ENCODE measurements around the gene ZCWPW1. TPM values are rescaled to one million over a fixed set of nuclear protein-coding genes. Genes with fewer than 3 reads are reported as not detected.
A peak's percentile ranks its signal among the peaks of the same experiment; 100 is the strongest.
"Not testable (repeated sequence)": the region's sequence is repeated elsewhere in the genome, so short reads cannot be mapped to it uniquely, and the experiment has no call there.

Gene ZCWPW1
- total RNA-seq, 1 donor from 2014 or later: 1.8 TPM

DNA sequence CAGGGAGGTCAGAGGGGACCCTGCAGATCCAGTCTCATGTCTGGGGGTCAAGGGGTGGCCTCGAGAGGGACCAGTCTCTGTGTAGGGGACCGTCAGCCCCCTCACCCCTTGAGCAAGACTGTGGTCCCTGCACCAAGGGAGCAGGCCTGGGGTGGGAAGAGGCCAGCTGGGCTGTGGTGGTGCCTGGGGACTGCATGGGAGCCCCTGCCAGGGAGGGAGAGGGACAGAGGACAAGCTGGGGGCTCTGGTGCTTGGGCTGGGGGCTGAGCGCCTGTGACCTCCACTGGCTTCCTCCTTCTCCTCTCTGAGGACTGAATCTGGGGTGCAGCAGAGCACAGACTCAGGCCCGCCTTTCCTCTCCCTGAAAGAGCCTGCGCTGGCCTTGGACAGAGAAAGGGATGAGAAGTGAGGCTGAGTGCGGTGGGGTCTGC is 71.4 kb downstream of the ZCWPW1 start:
- H3K36me3 Mint-ChIP-seq (ENCODE audit: low read depth): peaks cover 7% of the 10 kb centered on the region
- TF ChIP-seq, protein P1, sequence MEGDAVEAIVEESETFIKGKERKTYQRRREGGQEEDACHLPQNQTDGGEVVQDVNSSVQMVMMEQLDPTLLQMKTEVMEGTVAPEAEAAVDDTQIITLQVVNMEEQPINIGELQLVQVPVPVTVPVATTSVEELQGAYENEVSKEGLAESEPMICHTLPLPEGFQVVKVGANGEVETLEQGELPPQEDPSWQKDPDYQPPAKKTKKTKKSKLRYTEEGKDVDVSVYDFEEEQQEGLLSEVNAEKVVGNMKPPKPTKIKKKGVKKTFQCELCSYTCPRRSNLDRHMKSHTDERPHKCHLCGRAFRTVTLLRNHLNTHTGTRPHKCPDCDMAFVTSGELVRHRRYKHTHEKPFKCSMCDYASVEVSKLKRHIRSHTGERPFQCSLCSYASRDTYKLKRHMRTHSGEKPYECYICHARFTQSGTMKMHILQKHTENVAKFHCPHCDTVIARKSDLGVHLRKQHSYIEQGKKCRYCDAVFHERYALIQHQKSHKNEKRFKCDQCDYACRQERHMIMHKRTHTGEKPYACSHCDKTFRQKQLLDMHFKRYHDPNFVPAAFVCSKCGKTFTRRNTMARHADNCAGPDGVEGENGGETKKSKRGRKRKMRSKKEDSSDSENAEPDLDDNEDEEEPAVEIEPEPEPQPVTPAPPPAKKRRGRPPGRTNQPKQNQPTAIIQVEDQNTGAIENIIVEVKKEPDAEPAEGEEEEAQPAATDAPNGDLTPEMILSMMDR (conservative IDR thresholded peaks at IDR 0.05): no peak
- no peak overlapping the region for H3K27ac Mint-ChIP-seq (ENCODE audit: unreplicated experiment)
- H3K4me1 Mint-ChIP-seq: no peaks in the 10 kb centered on the region
- no peaks in the 10 kb centered on the region for H3K27me3 Mint-ChIP-seq (ENCODE audit: low read depth)
- no peak overlapping the region for H3K4me3 Mint-ChIP-seq
- DNase-seq (ENCODE audit: low read depth, low spot score): no peak
- no peaks in the 10 kb centered on the region for H3K9me3 Mint-ChIP-seq

DNA sequence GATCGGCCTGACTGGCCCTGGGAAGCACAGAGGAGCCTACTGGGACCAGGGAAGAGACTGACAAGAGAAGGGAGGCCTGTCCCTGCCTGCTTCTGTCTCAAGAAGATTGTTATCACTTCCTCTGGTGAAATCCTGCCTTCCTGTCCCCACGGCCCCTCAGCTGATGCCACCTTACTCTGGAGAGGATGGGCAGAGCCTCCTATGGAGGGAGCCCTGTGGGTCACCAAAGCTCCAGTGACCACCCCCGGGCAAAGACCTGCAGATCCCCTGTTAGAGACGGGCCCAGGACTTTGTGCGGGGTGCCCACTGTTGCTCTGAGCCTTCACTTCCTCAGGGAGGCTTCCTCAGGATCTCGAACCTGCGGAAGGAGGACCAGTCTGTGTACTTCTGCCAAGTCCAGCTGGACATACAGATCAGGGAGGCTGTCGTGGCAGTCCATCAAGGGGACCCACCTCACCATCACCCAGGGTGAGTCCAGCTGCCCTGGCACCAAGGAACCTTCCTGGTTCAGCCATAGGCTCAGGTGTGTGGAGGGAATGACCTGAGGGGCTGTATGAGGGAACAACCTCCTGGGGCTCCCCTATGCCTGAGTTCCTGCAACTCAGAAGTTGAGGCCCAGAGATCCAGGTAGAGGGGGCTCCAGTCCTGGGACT is 72.0 kb downstream of the ZCWPW1 start:
- Mint-ChIP-seq H3K36me3 (ENCODE audit: low read depth) (peaks cover 3% of the 10 kb centered on the region), H3K27ac (ENCODE audit: unreplicated experiment) (no peak overlapping the region), H3K27me3 (ENCODE audit: low read depth) (no peaks in the 10 kb centered on the region), H3K4me3 (no peak overlapping the region), H3K4me1 (no peaks in the 10 kb centered on the region), H3K9me3 (no peaks in the 10 kb centered on the region)
- TF ChIP-seq, protein P1 (conservative IDR thresholded peaks at IDR 0.05): no peak
- no peak for DNase-seq (ENCODE audit: low read depth, low spot score)

DNA sequence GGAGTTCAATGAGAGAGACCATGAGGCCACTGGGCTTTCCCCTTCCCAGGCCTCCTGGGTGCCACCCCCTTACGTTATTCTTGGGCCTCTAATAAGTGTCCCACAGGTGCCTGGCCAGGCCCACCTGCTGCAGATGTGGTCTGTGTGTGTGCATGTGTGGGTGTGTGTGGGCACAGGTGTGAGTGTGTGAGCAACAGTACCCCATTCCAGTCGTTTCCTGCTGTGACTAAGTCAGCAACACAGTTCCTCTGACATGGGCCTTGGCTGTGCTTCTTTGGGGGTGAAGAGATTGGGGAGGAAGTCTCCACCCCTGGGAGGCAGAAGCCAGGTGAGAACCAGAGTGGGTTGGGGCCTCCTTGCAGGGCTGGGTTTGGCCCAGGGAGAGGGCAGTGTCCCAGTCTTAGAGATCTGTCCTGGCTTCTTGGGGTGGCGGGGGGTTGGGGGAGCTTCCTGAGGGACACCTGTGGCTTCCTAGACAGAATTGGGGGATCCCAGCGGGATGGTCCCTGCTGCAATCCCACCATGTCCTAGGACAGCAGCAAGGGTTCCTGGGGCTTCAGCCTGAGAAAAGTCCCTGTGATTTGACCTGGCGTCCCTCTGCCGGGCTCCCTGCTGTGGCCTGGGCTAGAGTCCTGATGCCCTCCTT is 74.7 kb downstream of the ZCWPW1 start:
- Mint-ChIP-seq H3K27me3 (ENCODE audit: low read depth) (no peaks in the 10 kb centered on the region), H3K27ac (ENCODE audit: unreplicated experiment) (no peak overlapping the region), H3K36me3 (ENCODE audit: low read depth) (no peaks in the 10 kb centered on the region), H3K9me3 (no peaks in the 10 kb centered on the region), H3K4me1 (no peaks in the 10 kb centered on the region), H3K4me3 (no peak overlapping the region)
- no peak for DNase-seq (ENCODE audit: low read depth, low spot score)
- TF ChIP-seq, protein P1 (conservative IDR thresholded peaks at IDR 0.05): no peak

DNA sequence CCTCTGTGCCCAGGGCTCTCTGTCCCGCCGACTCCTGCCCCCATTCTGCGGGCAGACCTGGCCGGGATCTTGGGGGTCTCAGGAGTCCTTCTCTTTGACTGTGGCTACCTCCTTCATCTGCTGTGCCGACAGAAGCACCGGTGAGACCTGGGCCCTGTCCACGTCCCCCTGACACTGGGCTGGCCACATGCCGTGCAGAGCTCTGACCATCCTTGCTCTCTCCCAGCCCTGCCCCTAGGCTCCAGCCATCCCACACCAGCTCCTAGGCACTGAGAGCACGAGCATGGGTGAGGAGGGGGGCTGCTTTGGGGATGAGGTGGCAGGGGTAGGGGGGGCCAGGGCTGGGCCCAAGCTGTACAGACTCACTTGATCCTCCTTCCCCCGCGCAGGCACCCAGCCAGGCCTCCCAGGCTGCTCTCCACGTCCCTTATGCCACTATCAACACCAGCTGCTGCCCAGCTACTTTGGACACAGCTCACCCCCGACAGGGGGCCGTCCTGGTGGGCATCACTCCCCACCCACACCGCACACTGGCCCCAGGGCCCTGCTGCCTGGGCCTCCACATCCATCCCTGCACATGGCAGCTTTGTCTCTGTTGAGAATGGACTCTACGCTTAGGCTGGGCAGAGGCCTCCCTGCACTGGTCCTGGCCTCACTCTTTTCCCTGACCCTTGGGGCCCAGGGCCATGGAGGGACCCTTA is 75.4 kb downstream of the ZCWPW1 start:
- TF ChIP-seq, protein P1 (conservative IDR thresholded peaks at IDR 0.05): no peak
- H3K4me1 Mint-ChIP-seq: no peaks in the 10 kb centered on the region
- H3K36me3 Mint-ChIP-seq (ENCODE audit: low read depth): no peaks in the 10 kb centered on the region
- H3K4me3 Mint-ChIP-seq: no peak overlapping the region
- DNase-seq (ENCODE audit: low read depth, low spot score): no peak
- H3K27ac Mint-ChIP-seq (ENCODE audit: unreplicated experiment): peak overlapping the region; percentile 81
- H3K9me3 Mint-ChIP-seq: no peaks in the 10 kb centered on the region
- H3K27me3 Mint-ChIP-seq (ENCODE audit: low read depth): no peaks in the 10 kb centered on the region

DNA sequence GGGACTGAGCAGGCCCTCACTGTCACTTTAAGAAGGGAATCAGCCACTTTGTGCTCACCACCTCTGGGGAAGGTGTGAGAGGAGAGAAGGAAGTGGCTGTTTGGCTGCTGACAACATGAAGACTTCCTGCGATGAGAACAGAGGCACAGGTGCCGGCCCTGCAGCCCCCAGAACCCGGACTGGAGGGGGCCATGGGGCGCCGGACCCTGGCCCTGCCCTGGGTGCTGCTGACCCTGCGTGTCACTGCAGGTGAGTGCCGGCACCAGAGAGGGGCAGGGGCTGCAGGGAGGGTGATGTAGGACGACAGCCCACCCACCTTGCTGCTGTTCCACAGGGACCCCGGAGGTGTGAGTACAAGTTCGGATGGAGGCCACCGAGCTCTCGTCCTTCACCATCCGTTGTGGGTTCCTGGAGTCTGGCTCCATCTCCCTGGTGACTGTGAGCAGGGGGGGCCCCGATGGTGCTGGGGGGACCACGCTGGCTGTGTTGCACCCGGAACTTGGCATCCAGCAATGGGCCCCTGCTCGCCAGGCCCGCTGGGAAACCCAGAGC is 76.2 kb downstream of the ZCWPW1 start:
- H3K27ac Mint-ChIP-seq (ENCODE audit: unreplicated experiment); H3K36me3 Mint-ChIP-seq (ENCODE audit: low read depth); H3K27me3 Mint-ChIP-seq (ENCODE audit: low read depth); H3K4me3 Mint-ChIP-seq; H3K4me1 Mint-ChIP-seq; DNase-seq (ENCODE audit: low read depth, low spot score); H3K9me3 Mint-ChIP-seq: not testable (repeated sequence)

Data from neural crest cell (in vitro differentiated cells).